Upper lobe of left lung (tissue), 4 donors: ENCODE data around the gene P2RX7.

Experiments used
- EP300 ChIP-seq, 4 donors: sonication (generic); formaldehyde crosslinking; IDR thresholded peaks; one replicate each; pipeline ENCODE4 v1.5.1; 2017; ENCODE audit warnings: antibody characterized with exemption in 4 of 4, control low read depth in 2 of 4
- POLR2A ChIP-seq, 4 donors: fragments of 450-650 bp; IDR thresholded peaks; one replicate each; pipeline ENCODE4 v1.5.1; 2016 to 2017; ENCODE audit warnings: antibody characterized with exemption in 4 of 4, mild to moderate bottlenecking in 2 of 4
- POLR2AphosphoS5 ChIP-seq, 2 donors: sonication (generic); formaldehyde crosslinking; IDR thresholded peaks; one replicate each; pipeline ENCODE4 v1.5.1; 2017; ENCODE audit warnings: antibody characterized with exemption in 2 of 2
- TF ChIP-seq, protein P1 (sequence below), 6 experiments: fragments of 450-650 bp in 4 of 6; fragments of 200-600 bp in 2 of 6; sonication (generic) in 2 of 6; IDR thresholded peaks; one replicate each; pipeline ENCODE4 v1.5.1; 2016 to 2019; ENCODE audit warnings: antibody characterized with exemption in 6 of 6

DNA sequence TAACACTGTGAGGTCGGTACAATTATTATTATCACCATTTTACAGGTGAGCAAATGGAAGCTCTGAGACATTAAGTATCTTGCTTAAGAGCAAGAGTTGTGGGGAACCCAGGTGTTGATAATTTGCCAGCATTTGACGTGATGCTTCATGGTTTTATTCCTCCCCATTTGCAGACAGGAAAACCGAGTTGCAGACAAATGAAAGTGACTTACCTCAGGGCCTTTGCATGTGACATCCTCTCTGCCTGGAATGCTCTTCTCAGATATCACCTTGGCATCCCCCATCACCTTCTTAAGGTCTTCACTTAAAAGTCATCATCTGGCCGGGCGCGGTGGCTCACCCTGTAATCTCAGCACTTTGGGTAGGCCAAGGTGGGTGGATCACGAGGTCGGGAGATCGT is 21.0 kb upstream of the P2RX7 start:
- no peak for TF ChIP-seq POLR2A (IDR thresholded peaks at IDR 0.05)
- TF ChIP-seq, protein P1, sequence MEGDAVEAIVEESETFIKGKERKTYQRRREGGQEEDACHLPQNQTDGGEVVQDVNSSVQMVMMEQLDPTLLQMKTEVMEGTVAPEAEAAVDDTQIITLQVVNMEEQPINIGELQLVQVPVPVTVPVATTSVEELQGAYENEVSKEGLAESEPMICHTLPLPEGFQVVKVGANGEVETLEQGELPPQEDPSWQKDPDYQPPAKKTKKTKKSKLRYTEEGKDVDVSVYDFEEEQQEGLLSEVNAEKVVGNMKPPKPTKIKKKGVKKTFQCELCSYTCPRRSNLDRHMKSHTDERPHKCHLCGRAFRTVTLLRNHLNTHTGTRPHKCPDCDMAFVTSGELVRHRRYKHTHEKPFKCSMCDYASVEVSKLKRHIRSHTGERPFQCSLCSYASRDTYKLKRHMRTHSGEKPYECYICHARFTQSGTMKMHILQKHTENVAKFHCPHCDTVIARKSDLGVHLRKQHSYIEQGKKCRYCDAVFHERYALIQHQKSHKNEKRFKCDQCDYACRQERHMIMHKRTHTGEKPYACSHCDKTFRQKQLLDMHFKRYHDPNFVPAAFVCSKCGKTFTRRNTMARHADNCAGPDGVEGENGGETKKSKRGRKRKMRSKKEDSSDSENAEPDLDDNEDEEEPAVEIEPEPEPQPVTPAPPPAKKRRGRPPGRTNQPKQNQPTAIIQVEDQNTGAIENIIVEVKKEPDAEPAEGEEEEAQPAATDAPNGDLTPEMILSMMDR (IDR thresholded peaks at IDR 0.05): no peak
- TF ChIP-seq POLR2AphosphoS5 (IDR thresholded peaks at IDR 0.05): no peak
- TF ChIP-seq EP300 (IDR thresholded peaks at IDR 0.05): no peak
